ELR (cell line): Measurements from ENCODE around the gene GPR42.
A peak's percentile ranks its signal among the peaks of the same experiment; 100 is the strongest.
"Not testable (repeated sequence)": the region's sequence is repeated elsewhere in the genome, so short reads cannot be mapped to it uniquely, and the experiment has no call there.

Experiments
- DNase-seq: peaks from one replicate; pipeline ENCODE4 v3.0.0-alpha.2; 2015; ENCODE audit warnings: low read depth

The GPR42 gene

DNA sequence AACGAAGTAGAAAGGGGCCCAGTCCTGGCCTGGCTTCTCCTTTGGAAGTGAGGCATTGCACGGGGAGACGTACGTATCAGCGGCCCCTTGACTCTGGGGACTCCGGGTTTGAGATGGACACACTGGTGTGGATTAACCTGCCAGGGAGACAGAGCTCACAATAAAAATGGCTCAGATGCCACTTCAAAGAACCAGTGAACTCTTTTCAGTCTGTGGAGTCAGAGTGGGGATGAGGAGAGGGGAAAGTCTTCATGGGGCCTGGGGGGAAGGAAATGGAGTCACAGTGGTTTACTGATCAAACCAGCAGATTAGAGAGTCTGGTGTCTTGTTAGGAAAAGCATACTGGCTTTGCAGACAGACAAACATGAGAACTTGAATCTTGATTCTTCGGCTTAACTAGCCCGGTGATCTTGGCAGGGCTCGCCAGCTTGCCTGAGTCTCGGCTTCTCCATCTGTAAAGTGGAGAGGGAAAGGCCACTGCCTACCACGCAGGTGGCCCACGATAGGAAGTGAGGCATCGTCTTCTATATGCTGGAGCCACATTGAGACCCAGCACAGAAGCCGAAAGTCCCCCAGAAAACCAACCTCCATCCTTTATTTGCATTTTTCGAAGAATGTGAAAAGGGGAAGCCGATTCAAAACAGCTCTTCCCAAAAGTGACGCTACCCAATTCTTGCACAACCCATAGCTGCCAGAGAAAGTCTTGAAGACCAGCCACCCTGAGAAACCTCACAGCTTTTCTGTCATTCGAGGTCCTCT, 23.5 kb upstream of the GPR42 start, which contains the start of gene FFAR1:
TSS of gene FFAR1 (plus strand) at position 732 of the 759 bp plus-strand sequence. CDS start 3,650 bp downstream, outside the sequence.
- DNase-seq: peak; percentile 5

GRCh38 chr19:35347930-35348298, 23.0 kb upstream of the GPR42 start:
- no peak for DNase-seq

- DNase-seq: no peak
Observed at GRCh38 chr19:35348911-35349611, 21.8 kb upstream of the GPR42 start.

GRCh38 chr19:35349614-35350521, 21.0 kb upstream of the GPR42 start:
- DNase-seq: no peak

DNA sequence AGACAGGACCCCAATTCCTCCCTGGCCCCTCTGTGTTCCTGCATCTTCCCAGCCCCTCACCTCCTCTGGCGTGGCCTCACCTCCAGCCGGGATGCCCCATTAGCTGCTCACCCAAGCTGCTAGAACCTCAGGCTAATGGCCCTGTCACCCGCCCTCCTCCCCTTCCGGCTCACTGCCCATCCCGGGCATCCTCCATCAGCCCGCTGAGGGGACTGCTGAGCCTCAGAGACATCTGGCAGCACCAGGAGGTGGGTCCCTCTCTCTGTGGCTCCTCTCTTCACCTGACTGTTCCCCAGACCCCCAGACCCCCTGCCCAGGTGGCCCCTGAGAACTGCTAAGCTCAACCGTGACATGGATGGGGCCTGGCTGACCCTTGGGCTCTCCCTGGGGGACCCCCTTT, 20.3 kb upstream of the GPR42 start:
- no peak for DNase-seq

- no peak for DNase-seq
Observed at GRCh38 chr19:35351411-35352176, 19.3 kb upstream of the GPR42 start.

GRCh38 chr19:35352177-35352447, 18.8 kb upstream of the GPR42 start:
- no peak for DNase-seq

- peak; percentile 76 for DNase-seq
Observed at GRCh38 chr19:35352448-35353304, 18.2 kb upstream of the GPR42 start.

GRCh38 chr19:35353635-35354034, 17.2 kb upstream of the GPR42 start:
- no peak for DNase-seq

GRCh38 chr19:35354898-35355297, 16.0 kb upstream of the GPR42 start:
- no peak for DNase-seq

DNA sequence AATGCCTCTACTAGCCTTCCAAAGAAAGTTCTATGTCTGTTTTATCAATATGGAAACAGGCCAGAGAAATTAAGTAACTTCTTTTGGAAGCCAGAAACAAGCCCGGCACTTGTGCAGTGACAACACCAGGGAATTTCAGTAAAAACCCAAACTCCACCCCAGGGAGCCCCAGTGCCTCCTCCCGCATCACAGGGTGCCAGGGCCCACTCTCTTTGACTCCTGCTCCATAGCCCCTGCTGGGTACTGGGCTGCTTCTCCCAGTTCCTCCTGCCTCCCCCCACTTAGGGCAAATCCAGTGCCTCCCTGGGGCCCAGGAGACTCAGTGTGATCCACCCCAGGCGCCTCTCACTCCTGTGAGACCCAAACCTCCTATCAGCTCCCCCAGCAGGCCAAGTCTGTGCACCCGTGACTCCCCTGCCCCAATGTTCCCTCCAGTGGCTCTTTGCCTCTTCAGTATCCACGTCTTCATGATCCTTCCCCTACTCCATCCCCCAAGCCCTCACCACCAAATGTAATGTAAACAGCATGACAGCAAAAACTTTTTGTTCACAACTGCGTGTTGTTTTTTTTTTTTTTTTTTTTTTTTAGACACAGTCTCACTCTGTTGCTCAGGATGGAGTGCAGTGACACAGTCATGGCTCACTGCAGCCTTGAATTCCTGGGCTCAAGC, 14.9 kb upstream of the GPR42 start:
- no peak for DNase-seq

DNA sequence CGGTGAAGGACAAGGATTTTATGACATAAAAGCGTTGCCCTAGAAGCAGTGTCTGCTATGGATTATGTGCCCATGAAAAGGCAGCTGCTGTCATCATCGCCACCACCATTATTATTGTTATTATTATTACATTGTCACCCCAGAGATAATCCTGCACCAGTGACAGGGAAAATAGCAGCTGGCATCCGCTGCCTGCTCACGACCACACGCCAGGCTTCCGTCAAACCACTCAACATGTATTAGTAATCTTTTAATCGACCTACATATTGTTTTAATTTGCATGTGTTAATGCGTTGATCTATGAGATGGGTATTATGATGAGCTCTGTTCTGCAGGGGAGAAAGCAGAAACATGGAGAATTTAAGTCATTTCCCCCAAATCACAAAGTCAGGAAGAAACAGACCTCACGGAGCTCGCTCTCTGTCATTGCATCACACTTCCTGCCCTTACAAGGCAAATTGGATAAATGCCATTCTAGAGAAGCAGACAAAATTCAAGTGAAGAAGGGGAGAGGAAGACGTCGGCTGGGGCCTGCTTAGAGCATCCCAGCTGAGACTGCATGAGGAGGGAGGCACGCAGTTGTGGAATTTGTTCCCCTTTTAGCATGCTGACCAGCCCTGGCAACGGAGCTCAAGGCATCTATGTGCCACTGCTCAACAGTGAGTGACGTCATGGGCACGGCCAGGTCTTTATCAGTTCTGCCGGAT, 12.8 kb upstream of the GPR42 start, which contains the start of gene FFAR3:
TSS of gene FFAR3 (plus strand) at position 594 of the 707 bp plus-strand sequence. CDS start 431 bp downstream, outside the sequence.
- DNase-seq: no peak

DNA sequence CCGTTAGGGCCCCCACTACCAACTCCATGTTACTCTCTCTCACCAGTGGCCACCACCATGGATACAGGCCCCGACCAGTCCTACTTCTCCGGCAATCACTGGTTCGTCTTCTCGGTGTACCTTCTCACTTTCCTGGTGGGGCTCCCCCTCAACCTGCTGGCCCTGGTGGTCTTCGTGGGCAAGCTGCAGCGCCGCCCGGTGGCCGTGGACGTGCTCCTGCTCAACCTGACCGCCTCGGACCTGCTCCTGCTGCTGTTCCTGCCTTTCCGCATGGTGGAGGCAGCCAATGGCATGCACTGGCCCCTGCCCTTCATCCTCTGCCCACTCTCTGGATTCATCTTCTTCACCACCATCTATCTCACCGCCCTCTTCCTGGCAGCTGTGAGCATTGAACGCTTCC, 12.0 kb upstream of the GPR42 start:
- DNase-seq: not testable (repeated sequence)

DNA sequence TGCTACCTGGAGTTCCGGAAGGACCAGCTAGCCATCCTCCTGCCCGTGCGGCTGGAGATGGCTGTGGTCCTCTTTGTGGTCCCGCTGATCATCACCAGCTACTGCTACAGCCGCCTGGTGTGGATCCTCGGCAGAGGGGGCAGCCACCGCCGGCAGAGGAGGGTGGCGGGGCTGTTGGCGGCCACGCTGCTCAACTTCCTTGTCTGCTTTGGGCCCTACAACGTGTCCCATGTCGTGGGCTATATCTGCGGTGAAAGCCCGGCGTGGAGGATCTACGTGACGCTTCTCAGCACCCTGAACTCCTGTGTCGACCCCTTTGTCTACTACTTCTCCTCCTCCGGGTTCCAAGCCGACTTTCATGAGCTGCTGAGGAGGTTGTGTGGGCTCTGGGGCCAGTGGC, 11.5 kb upstream of the GPR42 start:
- not testable (repeated sequence) for DNase-seq

DNA sequence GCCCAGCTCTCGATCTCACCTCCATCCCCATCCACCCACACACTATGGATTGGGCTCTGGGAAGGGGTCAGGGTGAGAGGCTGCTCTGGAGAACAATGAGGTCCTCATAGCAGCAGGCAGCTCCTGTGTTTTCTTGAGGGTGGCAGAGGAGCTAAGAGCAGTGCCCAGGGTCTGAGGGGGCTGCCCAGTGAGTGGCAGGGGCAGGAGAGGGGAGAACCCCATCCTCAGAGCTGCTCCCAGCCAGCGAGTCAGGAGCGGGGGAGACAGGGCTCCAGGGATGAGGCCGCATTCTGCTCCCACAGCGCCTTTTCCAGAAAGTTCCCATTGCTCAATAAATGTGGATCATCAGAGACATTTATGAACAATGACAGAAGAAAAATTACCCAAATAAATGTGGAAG, 10.8 kb upstream of the GPR42 start:
- DNase-seq: not testable (repeated sequence)

DNA sequence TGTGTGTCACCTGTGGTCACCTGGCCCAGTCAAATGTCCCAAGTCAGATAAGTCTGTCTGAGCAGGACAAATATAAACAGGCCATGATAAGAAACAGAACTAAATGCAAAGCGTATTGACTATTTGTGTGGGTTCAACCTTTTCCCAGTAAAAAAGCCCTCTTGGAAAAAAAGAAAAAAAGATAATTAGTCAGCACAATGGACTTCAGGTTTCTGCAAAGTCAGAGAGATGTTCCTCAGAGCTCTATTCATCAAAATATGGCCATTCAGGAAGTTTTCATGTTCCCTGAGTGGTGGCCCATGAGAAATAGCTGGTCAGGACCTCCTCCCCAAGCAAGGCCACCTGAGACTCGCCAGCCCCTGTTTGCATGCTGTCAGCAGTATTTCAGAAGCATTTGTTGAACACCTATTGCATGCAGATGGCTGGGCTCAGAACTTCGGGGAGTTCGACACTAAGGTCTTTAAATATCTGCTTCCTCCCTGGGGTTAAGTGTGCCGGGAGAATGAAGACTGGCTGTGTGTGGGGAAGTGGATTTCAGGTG, 9.9 kb upstream of the GPR42 start:
- no peak for DNase-seq

DNA sequence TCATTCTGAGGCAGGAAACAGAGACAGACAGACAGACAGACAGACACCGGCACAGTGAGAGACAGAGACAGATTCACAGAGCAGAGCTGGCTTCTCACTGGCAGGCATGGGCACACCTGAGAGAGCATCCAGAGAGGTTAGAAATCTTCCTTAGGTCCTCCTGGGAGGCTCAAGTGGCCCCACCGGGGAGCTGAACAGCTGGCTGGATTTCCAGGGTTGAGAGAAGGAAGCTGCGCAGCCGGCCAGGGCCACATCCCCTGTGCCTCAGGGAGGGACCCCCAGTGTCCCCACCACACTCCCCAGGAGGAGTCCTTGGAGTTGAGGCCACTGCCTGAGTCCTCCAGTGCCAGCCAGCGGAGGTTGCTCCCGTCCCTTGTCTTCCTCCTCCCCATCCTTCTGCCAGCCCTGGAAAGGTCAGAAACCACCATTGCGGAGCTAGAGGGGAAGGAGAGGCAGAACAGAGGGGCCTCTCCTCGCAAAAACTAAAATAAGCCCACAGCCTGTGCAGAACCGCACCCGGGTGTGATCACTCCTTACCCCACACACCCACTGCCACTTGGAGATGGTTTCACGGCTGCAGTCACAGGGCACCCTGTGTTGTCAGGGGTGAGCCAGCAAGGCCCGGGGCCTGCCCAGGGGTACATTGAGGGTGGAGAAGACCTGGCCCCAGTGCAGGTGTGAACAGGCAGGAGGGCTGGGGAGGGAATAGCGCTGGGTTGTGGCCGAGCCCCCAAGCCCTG, 8.4 kb upstream of the GPR42 start:
- no peak for DNase-seq

DNA sequence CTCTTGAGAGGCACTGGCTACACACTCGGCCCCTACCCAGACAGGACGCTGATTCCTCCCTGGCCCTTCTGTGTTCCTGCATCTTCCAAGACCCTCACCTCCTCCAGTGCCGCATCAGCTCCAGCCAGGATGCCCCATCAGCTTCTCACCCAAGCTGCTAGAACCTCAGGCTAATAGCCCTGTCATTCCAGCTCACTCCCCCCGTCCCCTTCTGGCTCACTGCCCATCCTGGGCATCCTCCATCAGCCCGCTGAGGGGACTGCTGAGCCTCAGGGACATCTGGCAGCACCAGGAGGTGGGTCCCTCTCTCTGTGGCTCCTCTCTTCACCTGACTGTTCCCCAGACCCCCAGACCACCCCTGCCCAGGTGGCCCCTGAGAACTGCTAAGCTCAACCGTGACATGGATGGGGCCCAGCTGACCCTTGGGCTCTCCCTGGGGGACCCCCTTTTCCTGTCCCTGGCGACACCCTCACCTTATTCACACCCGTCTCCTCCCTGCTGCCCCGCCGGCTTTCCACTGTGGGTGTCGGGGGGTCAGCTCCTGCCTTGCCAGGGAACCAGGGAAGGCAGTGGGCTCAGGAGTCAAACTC, 7.8 kb upstream of the GPR42 start:
- DNase-seq: no peak
